GM23248 (cell line): ENCODE data around the gene TBX3.

Experiments used
- EZH2 ChIP-seq: fragments of 200-600 bp; sonication (generic); IDR thresholded peaks from 2 replicates; pipeline ENCODE4 v1.6.1; 2018; ENCODE audit warnings: antibody characterized with exemption, mild to moderate bottlenecking; ENCODE audit not compliant: insufficient read depth, poor library complexity, severe bottlenecking
- EZH2phosphoT487 ChIP-seq: fragments of 200-600 bp; sonication (generic); IDR thresholded peaks from 2 replicates; pipeline ENCODE4 v1.6.1; 2018; ENCODE audit warnings: antibody characterized with exemption, moderate library complexity, mild to moderate bottlenecking, low read depth; ENCODE audit not compliant: insufficient read depth

- TF ChIP-seq EZH2 (no peak), EZH2phosphoT487 (no peak)
These were observed 12.9 kb downstream of the TBX3 start for GRCh38 chr12:114671066-114671442.
